Skin of body (tissue), 2 donors: ENCODE data around the gene FRMD1. TPM values are rescaled to one million over a fixed set of nuclear protein-coding genes. Genes with fewer than 3 reads are reported as not detected.

Experiments used
- DNase-seq: peaks from one replicate; lab custom pipeline; 2025; lab: John Stamatoyannopoulos, UW
- total RNA-seq: library from RNA; depleted of rRNA; stranded (reverse); fragments of >200 nt; gene quantifications from one replicate; pipeline ENCODE4 v1.2.3, GENCODE V29; 2014

Gene FRMD1
- total RNA-seq, 1 donor from 2014 or later, result 0.20 TPM

GRCh38 chr6:168095716-168096250 lies 16.8 kb upstream of the FRMD1 start:
- DNase-seq, result no peak

DNA sequence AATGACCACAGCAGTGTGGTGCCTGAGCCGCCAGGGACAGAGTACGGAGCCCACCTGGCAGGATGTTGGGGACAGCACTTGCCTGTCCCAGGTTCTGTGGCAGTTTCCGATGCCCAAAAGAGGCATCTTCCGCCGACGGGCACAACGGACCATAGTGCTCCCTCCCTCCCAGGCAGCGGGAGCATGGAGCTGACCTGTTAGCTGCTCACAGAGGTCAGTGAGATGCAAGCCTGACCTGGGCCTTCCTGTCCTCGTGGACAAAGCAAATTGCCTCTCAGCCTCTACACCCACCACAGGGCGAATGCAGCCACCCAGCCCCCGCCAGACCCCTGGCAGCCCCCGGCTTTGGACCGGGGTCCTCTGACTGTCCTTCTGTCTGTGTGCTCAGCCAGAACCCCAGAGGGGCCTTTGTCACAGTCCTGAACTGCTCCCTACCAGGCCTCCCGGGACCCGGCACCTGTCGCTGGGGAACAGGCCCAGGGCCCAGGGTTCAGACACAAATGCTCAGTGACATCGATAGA lies 16.2 kb upstream of the FRMD1 start:
- DNase-seq, result no peak

GRCh38 chr6:168093634-168094033 lies 14.6 kb upstream of the FRMD1 start:
- DNase-seq, result no peak

DNA sequence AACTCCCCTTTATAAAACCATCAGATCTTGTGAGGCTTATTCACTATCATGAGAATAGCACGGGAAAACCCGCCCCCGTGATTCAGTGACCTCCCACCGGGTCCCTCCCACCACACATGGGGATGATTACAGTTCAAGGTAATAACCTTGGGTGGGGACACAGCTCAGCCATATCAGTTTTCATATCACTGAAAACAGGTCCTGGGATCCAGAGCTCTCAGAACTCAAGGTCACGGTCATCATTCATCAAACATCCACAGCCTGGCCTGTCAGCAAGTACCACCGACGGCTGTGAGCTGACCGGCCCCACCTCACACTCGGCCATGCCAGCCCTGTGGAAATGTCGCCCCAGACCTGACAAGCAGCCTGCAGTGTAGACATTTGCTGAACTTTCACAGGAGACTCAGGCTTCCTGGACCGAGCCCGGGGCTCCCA lies 14.1 kb upstream of the FRMD1 start:
- DNase-seq, result no peak

- DNase-seq, result no peak
Observed at GRCh38 chr6:168092541-168092940, 13.5 kb upstream of the FRMD1 start.

GRCh38 chr6:168091381-168092264 lies 12.6 kb upstream of the FRMD1 start:
- DNase-seq, result no peak

DNA sequence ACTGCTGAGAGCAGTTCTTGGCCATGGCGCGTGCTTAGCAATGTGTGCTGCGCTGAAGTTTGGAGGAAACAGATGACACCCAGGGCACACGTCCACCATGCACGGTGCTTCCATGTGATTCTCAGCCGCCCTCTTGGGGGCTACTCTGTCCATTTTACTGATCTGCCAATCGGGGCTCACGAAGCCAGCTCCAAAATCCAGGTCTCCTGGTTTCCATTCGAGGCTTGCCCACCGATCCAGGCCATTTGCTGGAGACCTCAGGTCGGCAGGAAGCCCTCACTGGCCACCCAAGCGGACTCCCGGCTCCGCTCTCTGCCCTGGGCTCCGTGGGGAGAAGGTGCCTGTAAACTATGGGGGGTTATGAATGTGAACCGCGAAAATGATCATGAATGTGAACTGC lies 11.7 kb upstream of the FRMD1 start:
- DNase-seq, result no peak

DNA sequence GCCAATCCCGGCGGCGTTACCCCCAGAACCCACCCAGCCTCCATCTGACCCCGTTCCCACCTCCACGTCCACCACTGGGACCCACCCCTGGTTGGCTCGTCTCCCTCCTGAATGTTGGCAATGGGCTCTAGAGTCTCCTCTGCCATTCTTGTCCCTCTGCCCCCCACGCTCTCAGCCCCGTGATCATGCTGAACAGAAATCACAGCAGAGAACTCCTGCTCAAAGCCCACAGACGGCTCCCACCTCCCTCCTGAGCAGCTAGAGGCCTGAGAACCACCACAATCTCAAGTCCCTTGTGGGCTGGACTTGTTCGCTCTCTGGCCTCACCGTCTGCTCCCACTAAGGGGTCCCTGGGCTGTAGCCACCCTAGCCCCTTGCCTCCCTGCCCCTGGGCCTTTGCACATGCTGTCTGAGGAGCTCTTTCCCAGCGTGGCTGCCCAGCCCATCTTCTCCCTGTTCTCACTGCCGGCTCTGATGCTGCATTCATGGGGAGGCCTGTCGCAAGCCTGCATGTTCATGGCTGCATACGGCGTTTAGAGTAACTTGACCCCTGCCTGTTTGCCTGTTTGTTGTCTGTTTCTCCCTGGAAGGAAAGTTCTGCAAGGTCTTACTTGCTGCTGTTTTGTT lies 11.2 kb upstream of the FRMD1 start:
- DNase-seq, result no peak

DNA sequence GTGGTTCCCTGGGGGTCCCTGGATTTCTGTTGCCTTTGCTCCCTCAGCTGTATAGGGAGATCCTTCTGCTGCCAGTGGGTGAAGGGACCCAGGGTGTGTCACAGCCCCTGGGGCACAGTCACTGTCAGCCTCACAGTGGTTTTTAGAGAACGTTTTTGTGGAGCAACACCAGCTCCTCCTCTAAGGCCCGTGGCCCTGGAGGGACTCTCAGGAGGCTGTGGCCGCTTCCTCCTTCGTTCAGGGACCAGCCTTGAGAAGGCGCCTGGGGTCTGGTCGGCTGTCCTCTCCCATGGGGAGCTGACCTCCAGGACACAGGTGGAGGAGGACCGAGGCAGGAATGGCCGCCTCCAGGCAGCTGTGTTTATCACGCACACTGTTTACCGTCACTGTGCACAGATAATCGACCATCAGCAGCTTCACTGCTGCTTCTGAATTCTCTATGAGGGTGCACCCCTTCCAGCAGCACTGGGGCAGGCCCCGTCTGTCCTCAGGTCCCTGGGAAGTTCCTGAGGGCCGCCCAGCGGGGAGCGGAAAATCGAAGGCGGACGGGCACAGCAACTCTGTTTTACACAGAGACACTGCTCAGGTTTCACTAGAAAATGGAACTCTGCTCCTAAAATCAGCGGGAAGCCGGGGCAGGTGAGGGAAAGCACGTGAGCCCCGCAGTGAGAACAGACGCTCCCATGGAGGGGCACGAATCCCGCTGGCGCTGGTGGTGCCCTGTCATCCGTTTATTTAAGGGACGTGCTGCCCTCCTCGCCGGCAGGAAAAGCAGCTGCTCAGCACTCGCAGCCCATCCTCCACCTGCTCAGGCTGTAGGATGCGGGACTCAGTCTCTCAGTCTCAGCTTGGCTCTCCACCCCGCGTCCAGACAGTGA lies 10.4 kb upstream of the FRMD1 start:
- no peak for DNase-seq

DNA sequence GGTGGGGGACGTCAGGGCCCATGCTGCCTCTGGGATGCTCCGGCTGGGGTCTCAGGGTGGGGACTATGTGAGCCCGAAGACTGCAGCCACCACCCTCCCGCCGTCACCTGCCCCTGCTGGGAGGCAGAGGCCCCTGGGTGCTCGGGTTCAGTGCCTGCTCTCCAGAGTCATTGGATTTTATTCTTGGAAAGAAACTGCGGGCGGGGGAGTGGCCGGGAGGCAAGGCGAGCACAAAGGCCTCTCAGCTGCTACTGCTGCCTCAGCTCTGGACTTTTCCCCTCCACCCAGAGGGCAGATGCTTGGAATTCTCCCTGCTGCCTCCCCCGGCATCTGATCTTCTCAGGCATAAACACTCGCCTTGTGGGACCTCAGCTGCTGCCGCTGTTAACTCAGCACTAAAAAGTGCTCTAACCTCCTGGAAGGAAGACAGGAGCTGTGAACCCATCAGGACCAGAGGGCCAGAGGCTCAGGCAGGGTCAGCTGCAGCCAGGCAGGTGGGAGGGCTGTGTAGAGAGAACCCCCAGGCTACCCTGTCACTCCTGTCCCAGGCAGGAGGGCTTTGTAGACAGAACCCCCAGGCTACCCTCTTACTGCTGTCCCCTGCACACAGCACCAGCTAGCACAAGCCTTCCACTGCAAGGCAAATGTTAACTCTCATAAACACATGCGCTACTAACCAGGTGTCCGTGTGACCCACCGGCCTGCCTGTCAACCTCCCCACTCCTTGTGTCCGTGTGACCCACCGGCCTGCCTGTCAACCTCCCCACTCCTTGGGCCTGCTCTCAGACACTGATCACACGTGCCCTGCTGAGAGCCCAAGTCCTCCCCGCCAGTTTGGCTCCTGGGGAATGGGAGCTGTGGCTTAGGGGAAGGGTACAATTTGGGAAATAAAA lies 9.4 kb upstream of the FRMD1 start:
- peak; percentile 49 for DNase-seq

DNA sequence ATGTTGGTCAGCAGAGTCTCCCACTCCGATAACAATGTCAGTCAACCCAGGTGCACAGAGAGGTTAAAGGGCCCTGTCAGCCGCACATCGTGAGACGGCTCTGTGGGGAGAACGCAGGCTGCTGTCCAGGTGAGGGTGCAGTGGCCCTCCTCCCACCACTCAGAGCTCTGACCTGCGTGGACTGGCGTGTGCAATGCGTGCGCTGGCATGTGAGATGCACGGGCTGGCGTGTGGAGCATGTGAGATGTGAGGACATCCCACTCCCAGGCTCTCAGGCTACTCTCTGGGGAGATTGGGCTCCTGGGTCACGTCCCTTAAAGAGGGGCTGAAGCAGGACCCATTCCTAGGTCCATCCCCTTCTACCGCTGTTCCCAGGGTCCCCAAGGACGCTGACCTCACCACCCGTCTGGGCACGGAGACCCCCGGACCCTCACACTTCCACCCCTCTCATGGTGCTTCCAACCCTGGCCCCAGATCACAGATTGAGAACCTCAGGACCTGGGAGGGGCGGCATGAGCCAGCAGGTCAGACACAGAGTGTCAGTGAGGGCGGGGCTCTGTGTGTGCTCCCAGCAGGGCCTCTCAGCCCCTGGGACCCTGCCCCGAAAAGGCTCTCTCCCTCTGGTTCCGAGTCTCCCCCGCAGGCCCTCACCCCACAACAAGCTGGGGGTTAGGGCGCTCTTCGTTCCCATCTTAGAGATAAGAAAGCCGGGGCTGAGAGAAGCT lies 8.6 kb upstream of the FRMD1 start:
- DNase-seq, result no peak

GRCh38 chr6:168086616-168087015 lies 7.6 kb upstream of the FRMD1 start:
- DNase-seq, result no peak

DNA sequence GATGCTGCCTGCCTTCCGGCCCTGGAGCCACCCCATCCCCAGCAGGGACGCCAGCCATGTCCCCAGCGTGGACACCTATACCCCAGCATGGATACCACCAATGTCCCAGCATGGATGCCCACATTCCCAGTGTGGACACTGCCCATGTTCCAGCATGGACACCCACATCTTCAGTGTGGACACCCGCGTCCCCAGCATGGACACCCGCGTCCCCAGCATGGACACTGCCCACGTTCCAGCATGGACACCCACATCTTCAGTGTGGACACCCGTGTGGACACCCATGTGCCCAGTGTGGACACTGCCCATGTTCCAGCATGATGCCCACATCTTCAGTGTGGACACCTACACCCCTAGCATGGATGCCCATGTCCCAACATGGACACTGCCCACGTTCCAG lies 7.1 kb upstream of the FRMD1 start:
- no peak for DNase-seq

DNA sequence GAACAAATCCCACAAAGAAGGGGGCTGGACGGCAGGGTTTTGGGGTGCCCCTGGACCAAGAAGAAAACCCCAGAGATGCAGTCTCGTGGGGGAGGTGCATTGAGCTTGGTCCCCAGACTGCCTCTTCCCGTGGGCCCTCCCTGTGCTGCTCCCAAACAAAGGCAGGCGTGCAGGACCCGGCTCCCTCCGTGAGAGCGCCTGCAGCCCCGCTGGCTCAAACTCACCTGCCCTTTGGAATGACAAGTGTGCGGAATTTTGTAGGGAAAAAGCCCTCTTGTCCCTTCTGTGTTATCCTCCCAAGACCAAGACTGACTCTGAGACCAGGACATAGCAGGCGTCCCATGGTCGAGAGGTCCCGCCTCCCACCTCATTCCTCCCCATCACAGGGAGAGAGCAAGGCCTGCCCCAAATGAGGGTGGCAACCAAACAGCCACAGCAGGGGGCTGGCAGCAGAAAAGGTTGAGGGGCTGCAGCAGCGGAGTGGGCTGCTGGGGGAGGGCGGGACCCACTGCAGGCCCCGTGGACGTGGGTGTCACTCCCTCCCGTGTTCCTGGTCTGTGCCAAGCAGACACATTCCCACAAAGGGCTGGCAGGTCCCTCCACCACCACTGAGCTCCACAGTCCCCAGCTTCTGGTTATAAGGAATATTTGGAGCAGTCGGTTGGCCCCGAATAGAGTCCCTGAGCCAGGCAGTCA lies 5.6 kb upstream of the FRMD1 start:
- no peak for DNase-seq

DNA sequence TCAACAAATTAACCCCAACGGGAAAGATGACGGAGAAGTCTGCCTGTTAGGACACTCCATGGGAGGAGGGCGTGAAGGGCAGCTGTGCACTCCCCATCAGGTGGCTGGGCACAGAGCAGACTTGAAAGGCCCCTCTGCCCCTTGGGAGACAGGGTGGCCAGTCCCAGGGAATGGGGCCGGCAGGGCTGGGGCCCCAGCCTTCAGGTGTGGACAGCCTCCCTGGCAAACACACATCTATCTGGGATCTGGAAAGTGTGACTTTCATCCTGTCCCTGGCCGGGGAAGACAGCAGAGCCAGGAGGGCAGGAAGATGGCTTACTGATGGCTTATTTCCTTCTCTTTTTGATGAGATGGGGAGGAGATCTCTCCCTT lies 4.5 kb upstream of the FRMD1 start:
- DNase-seq, result no peak

- DNase-seq, result no peak
Observed at GRCh38 chr6:168082860-168083513, 4.0 kb upstream of the FRMD1 start.

GRCh38 chr6:168081858-168082546 lies 3.0 kb upstream of the FRMD1 start:
- DNase-seq, result no peak
